ENCODE results near the gene TNK2.

GRCh38 chr3:195888981-195889869, 19.1 kb downstream of the TNK2 start:
- TF ChIP-seq CTCF (IDR thresholded peaks at IDR 0.05; ENCODE audit: borderline replicate concordance, extremely low read depth, low read length, poor library complexity, severe bottlenecking) (no peak), EZH2 (IDR thresholded peaks at IDR 0.05; ENCODE audit: borderline replicate concordance, low read depth, low read length, severe bottlenecking) (no peak)

All from DND-41 (cell line).